GM21737 (cell line): ENCODE measurements around the gene PDX1.
"Not testable (repeated sequence)": the region's sequence is repeated elsewhere in the genome, so short reads cannot be mapped to it uniquely, and the experiment has no call there.

Experiments
- ATAC-seq: cut with Tn5 transposase; IDR thresholded peaks from one replicate; pipeline ENCODE4 v1.9.1; 2021; ENCODE audit warnings: mild to moderate bottlenecking, moderate library complexity; ENCODE audit not compliant: unreplicated experiment

Gene PDX1

GRCh38 chr13:27954406-27954851, 34.6 kb downstream of the PDX1 start:
- ATAC-seq, result no peak

GRCh38 chr13:27955014-27955591, 35.3 kb downstream of the PDX1 start:
- no peak for ATAC-seq

- no peak for ATAC-seq
Measured at GRCh38 chr13:27956576-27957300, 36.9 kb downstream of the PDX1 start.

- no peak for ATAC-seq
Measured at GRCh38 chr13:27959976-27960361, 40.2 kb downstream of the PDX1 start.

GRCh38 chr13:27960362-27961226, 40.8 kb downstream of the PDX1 start:
- no peak for ATAC-seq

GRCh38 chr13:27961227-27962085, 41.7 kb downstream of the PDX1 start:
- no peak for ATAC-seq

- no peak for ATAC-seq
Measured at GRCh38 chr13:27962128-27962841, 42.5 kb downstream of the PDX1 start.

- ATAC-seq, result no peak
Measured at GRCh38 chr13:27962982-27963381, 43.2 kb downstream of the PDX1 start.

- no peak for ATAC-seq
Measured at GRCh38 chr13:27963491-27963890, 43.7 kb downstream of the PDX1 start.

GRCh38 chr13:27964206-27964605, 44.4 kb downstream of the PDX1 start:
- not testable (repeated sequence) for ATAC-seq

- no peak for ATAC-seq
Measured at GRCh38 chr13:27964741-27965323, 45.0 kb downstream of the PDX1 start.

GRCh38 chr13:27965343-27965739, 45.5 kb downstream of the PDX1 start:
- ATAC-seq, result no peak

- ATAC-seq, result no peak
Measured at GRCh38 chr13:27965740-27966640, 46.2 kb downstream of the PDX1 start.

- no peak for ATAC-seq
Measured at GRCh38 chr13:27966641-27967202, 46.9 kb downstream of the PDX1 start.

GRCh38 chr13:27967203-27967735, 47.5 kb downstream of the PDX1 start:
- ATAC-seq, result no peak

GRCh38 chr13:27967736-27968315, 48.0 kb downstream of the PDX1 start:
- no peak for ATAC-seq

- no peak for ATAC-seq
Measured at GRCh38 chr13:27968316-27969081, 48.7 kb downstream of the PDX1 start.
